DLD1 (cell line): ENCODE results near the gene SNAPC4.

Experiments used
- in situ Hi-C: cut with HindIII; loops from 2 replicates; pipeline ENCODE4 v1.10.0; 2017; ENCODE audit warnings: low sequenced_read_pairs

SNAPC4 gene

GRCh38 chr9:136372561-136373299, 27.2 kb downstream of the SNAPC4 start:
- in situ Hi-C loops: no loop called here

- in situ Hi-C loops: no loop called here
Observed at GRCh38 chr9:136372006-136372405, 28.0 kb downstream of the SNAPC4 start.

- in situ Hi-C loops: no loop called here
Observed at GRCh38 chr9:136371533-136371880, 28.5 kb downstream of the SNAPC4 start.

GRCh38 chr9:136370687-136371532, 29.1 kb downstream of the SNAPC4 start:
- in situ Hi-C loops: no loop called here

GRCh38 chr9:136370037-136370436, 29.9 kb downstream of the SNAPC4 start:
- in situ Hi-C loops: no loop called here

GRCh38 chr9:136368190-136368589, 31.8 kb downstream of the SNAPC4 start:
- in situ Hi-C loops: no loop called here

- in situ Hi-C loops: no loop called here
Observed at GRCh38 chr9:136367296-136368145, 32.4 kb downstream of the SNAPC4 start.

GRCh38 chr9:136366826-136367225, 33.1 kb downstream of the SNAPC4 start:
- in situ Hi-C loops: no loop called here

GRCh38 chr9:136365775-136366222, 34.2 kb downstream of the SNAPC4 start:
- in situ Hi-C loops: no loop called here

- in situ Hi-C loops: no loop called here
Observed at GRCh38 chr9:136364942-136365774, 34.8 kb downstream of the SNAPC4 start.

- in situ Hi-C loops: no loop called here
Observed at GRCh38 chr9:136363949-136364748, 35.8 kb downstream of the SNAPC4 start.

GRCh38 chr9:136363106-136363948, 36.6 kb downstream of the SNAPC4 start, which contains the start of gene DNLZ:
Gene DNLZ (minus strand): TSS chr9:136363744. CDS start chr9:136363714, 30 bp downstream.
- in situ Hi-C loops: no loop called here

- in situ Hi-C loops: no loop called here
Observed at GRCh38 chr9:136362450-136362784, 37.6 kb downstream of the SNAPC4 start.

- in situ Hi-C loops: no loop called here
Observed at GRCh38 chr9:136361754-136362449, 38.1 kb downstream of the SNAPC4 start.

GRCh38 chr9:136361047-136361753, 38.8 kb downstream of the SNAPC4 start:
- in situ Hi-C loops: no loop called here

GRCh38 chr9:136359774-136360718, 39.9 kb downstream of the SNAPC4 start:
- in situ Hi-C loops: no loop called here
